HG02763 (cell line): ENCODE results near the gene MDM2.

Experiments
- ATAC-seq: cut with Tn5 transposase; IDR thresholded peaks from one replicate; pipeline ENCODE4 v1.9.1; 2021; ENCODE audit warnings: mild to moderate bottlenecking, moderate library complexity; ENCODE audit not compliant: unreplicated experiment

MDM2 gene

GRCh38 chr12:68896881-68897540 lies 89.0 kb downstream of the MDM2 start:
- no peak for ATAC-seq

GRCh38 chr12:68899251-68899771 lies 91.3 kb downstream of the MDM2 start:
- ATAC-seq: no peak

GRCh38 chr12:68900241-68900640 lies 92.3 kb downstream of the MDM2 start:
- ATAC-seq: no peak
